ENCODE data around the gene TAF11.
"Not testable (repeated sequence)": the region's sequence is repeated elsewhere in the genome, so short reads cannot be mapped to it uniquely, and the experiment has no call there.

The TAF11 gene, protein sequence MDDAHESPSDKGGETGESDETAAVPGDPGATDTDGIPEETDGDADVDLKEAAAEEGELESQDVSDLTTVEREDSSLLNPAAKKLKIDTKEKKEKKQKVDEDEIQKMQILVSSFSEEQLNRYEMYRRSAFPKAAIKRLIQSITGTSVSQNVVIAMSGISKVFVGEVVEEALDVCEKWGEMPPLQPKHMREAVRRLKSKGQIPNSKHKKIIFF

DNA sequence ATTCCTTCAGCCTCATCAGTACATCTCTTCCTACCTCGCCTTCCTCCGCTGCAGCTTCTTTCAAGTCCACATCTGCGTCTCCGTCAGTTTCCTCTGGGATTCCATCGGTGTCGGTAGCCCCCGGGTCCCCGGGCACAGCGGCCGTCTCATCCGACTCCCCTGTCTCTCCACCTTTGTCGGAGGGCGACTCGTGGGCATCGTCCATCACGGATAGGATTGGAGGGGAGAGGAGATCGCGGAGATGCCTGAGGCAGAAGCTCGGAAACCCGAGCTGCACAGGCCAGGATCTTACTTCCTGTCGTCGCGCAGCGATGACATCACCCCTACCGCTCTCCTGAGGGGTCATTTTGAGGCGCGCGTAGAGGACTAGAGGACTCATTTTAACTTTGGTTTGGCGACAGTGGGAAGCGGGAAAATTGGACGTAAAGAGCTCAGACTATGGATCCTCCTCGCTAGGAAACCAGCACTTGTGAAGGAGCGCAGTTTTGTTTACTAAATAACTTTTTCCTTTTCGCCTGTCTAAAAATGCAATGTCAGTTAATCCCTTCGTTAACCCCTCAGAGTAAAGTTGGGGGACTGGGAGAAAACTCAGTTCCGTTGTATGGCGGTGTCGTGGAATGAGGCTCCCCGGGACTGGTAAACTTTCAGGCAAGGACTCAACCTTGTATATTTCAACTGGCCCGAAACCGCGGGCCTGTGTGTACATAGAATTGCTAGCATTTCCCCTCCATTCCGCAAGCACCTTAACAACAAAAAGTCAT, at the start of gene TAF11:
Gene TAF11, minus strand, starts transcription at position 290 of the 761 bp plus-strand sequence. Its CDS starts 85 bp downstream, at position 205.
- peak; percentile 92 for DNase-seq (ENCODE audit: low read depth)

DNA sequence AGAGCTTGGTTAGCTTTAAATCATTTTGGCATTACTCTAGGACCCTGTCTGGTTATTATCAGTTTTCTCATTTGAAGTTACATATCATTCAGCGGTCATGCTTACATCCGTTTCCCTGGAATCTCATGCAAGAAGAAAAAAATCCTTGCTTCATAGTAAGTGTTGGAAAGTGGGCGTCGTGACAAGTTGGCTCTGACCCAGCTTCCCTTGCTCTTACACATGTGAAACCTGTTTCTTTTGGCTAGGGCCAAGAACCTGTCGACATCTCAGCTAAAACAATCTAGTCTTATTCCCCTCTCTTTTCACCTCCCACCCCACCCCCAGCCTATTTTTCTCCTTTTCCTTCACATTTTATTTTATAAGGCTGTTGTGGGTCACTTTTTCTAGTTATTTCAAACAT, 46.7 kb upstream of the TAF11 start:
- DNase-seq (ENCODE audit: low read depth) = no peak

DNA sequence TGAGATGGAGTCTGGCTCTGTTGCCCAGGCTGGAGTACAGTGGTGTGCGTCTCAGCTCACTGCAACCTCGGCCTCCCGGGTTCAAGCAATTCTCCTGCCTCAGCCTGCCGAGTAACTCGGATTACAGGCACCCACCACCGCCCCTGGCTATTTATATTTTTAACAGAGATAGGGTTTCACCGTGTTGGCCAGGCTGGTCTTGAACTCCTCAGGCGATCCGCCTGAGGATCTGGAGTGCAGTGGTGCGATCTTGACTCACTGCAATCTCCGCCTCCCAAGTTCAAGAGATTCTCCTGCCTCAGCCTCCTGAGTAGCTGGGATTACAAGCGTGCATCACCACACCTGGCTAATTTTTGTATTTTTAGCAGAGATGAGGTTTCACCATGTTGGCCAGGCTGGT, 44.4 kb upstream of the TAF11 start:
- not testable (repeated sequence) for DNase-seq (ENCODE audit: low read depth)

DNA sequence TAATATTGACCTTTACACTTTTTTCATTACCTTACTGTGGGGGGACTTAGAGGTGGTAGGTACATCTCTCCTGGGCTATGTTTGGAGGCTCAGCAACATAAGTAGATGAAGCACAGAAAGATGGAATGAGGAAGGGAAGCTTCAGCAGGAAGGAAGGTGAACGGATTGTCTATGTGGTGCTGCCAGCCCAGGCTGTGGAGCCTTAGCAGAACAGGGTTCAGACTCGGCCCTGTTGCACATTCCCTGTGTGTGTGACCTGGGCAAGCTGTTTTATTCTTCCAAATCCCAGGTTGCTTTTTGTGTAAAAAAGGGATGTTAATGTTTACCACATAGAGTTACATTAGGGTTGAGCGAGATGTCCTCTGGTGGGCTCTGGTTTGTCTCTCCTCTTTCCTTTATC, 42.4 kb upstream of the TAF11 start:
- no peak for DNase-seq (ENCODE audit: low read depth)

DNA sequence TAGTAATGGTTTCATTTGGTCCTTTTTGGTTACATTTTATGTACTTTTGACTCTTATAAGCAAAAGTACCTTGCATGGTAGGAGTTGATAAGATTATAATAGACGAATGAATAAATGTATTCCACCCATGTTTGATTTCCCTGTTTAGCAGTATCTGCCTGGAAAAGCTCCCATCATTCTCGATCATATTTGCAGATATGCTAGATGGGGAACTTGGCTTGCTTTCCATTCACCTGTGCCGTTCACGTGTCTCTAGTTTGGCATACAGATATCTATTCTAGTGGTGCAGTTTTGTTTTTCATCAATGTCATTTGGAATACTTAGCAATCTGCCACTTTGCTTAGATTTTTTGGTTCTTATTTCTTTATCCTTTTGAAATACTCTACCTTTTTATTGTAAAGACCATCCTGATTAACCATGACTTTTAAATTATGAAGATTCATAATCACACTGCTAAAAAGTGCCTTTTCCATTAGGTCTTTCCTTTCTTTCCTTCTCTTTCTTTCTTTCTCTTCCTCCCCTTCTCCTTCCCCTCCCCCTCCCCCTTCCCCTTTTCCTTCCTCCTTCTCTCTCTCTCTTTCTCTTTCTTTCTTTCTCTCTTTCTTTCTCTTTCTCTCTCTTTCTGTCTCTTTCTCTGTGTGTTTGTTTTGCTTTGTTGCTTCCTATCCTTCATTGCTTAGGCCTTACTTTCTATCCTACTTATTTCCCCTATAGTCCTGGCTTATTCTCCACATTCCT, 41.6 kb upstream of the TAF11 start:
- no peak for DNase-seq (ENCODE audit: low read depth)

DNA sequence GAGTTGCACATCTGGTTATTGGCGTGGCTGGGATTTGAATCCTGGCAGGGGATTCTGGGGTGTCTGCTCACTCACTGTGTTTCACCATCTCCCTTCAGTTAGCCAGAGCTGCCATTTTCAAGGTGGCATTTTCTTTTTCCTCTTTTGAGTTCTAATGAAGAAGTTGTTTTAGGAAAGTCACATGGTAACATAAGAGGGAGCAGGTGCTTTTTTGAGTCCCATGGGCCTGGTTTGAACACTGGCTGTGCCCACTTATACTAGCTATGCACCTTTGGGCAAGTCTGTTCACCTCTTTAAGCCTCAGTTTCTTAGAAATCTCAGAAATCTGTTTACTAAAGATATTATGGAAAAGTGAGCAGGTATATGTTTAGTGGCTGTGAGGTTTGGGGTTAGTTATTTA, 40.9 kb upstream of the TAF11 start:
- no peak for DNase-seq (ENCODE audit: low read depth)

DNA sequence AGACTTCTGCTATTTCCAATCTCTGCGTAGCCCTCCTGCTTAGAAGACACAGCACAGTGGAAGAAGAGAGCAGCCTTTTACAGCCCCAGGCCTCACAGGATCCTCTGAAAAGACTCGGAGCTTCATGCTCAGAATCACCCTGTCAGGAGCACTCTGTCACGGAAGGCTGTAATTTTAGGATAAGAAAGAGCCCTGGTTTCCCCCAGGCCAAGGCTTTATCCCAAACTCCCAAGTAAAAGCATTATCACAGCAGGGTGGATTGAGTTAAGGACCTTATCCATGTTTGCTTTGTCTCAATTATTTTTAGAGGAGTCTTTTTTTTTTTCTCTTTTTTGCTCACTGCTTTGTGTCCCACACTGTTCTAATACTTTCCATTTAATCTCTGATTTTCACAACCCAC, 40.4 kb upstream of the TAF11 start:
- DNase-seq (ENCODE audit: low read depth) = no peak

DNA sequence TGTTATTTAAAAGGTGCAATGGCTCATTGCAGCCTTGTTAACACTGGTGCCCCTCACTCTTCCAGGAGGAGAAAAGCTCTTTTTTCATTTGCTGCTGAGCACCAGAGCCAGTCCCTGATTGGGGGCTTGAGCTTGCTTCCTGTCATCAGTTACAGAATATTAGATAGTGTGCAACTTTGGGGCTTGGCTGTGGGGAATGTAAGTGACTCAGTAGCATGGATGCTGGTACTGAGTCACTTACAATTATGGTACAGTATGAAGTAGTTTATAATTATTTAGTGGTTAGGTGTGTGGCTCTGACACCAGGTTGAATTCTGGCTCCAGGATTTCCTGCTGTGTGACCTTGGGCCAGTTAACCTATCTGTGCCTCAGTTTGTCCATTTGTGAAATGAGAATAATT, 38.8 kb upstream of the TAF11 start:
- no peak for DNase-seq (ENCODE audit: low read depth)

DNA sequence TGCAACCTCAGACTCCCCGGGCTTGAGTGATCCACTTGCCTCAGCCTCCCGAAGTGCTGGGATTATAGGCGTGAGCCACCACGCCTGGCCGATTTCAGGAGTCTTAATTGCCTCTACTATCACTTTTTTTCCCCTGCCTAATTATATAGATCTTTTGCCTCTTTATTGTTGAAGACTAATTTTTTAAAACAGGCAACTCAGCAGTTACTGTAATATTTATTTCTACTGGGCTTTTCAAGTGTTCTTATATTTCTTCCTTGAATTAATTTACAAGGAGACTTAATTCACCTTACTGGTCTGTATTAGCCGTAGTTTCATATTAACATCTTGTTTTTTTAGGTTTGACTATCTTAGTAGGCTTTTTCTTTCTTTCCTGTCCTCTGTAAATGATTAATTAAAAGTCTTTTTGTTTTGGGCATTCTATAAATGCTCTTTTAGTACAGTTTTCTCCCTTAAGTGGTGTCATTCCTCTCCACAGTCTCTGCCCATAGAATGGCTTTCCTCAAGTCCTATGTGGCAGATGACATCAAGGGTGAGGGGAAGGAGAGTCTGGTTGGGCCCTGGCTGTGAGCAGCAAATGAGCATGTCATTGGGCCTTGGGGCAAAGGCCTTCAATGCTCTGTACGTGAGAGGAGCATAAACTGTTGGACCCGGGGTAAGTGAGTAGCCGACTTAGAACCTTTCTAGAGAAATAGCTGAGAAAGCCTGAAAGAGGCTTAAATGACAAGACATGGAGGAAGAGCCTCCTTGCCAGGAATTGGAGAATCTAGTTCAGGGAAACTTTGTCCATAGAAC, 37.2 kb upstream of the TAF11 start:
- DNase-seq (ENCODE audit: low read depth) = no peak

DNA sequence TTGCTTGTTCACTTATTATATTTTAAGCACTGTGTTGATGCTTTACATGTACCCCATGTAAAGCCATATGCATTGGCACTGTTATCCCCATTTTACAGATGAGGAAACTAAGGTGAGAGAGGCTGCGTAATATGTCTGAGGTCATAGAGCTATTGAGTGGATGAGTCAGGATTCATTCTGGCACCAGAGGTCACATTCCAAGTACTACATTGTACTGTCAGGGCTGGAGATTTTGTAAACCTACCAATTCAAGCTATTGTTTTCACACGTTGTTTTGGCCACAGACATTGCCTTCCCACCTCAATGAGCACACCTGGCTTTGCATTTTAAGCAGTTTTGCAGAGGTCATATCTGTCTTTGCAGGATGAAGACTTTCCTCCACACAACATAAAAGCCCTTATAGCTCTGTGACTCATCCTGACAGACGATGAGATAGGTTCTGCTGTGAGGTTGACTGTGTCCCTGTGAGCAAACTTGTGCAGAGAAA, 34.4 kb upstream of the TAF11 start:
- DNase-seq (ENCODE audit: low read depth) = no peak

DNA sequence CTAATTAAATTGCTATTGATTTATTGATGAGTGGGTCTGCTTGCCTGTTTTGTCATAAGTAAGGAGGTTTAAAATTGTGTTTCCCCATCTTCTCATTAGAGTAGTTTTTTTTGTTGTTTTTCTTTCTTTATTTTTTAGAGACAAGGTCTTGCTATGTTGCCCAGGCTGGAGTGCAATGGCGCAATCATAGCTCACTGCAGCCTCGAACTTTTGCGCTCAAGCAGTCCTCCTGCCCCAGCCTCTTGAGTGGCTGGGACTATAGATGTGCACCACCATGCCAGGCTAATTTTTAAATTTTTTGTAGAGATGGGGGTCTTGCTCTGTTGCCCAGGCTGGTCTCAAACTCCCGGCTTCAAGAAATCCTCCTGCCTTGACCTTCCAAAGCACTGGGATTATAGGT, 32.3 kb upstream of the TAF11 start:
- DNase-seq (ENCODE audit: low read depth) = no peak

DNA sequence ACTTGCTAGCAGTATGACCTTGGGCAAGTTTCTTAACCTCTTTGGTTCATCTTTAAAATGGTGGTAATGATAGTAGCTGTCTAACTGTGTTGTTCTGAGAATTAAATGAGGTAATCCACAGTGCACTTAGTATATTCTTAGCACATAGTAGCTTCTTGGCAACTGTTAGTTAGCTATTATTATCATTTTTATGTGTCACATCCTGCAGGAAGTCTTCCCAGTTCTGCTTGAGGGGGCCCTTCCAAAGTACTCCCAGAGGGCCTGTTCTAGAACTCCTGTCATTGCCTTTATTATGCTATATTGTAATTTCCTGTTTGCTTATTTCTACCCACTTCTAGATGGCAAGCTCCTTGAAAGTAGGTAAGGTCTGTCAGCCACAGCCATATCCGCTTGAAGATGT, 31.8 kb upstream of the TAF11 start:
- no peak for DNase-seq (ENCODE audit: low read depth)

DNA sequence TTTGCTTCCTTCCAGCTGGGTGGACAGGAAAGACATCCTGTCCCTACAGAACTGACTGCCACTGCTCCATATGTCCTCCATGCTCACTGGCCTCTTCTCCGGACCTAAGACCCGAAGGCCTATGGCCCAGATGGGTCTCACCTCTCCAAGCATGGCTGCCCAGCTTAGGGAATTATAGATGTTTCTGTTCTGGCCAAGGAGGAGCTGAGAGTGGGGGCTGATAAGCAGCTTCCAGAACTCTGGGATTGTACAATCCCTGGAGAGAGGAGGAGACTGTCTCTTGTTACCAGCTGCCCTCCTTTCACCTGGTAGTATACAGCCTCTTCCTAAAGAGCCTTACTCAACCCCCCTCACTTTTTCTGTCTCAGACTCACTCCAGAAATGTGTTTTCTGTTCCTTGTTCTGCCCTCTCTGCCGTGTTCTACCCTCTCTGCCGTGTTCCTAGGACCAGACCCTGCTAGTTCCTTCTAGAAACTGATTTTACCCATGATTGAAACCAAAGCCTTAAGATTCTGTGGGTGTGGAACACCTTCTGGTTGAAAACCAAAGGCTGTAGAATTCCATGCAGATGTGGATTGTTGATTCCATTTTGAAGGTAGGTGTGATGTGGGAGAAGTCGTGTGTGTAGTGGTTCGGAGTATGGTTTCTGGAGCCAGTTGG, 29.9 kb upstream of the TAF11 start:
- no peak for DNase-seq (ENCODE audit: low read depth)

DNA sequence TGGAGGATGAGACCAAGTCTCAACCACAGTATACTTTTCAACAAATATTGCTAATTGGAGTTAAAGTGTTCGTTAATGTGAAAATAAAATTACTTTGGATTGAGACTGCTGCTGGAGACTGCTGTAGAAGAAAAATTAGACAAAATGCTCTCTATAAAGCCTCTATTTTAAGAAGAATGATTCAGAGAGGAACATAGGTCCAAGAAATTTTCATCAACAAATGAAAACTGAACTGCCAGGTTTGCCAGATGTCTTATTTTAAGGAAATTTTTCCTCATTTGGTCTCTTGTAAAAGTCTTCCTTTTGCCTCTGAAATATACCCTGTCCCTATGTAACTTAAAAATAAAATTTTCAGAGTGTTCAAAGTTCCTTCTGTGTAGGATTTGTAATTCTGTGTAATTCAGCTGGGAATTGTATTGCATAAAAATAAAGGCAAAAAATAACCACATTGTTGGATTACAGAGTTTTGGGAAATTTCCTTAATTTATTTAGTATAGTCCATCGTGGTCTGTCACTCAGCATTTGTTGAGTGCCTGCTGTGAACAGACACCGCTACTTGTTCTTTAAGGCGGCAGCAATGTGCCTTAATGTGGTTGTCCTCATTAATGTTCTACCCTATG, 28.6 kb upstream of the TAF11 start:
- DNase-seq (ENCODE audit: low read depth) = no peak

DNA sequence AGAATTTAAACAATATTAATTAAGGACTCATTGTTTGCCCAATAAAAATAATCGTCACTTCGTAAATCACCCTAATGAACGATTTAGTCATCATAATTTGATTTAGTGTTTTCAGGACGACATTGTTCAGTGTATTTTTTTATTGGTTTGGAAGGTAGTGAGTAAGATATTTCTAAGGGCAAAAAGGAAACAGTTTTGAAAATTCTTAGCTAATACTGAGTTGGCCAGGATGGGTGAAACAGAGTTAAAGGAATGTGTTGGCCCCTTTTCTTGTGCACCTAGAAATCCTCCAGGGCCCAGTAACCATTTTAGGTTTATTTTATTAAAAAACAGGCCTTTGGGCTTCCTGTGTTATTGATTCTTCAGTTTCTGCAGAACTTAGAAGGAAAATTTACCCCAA, 26.5 kb upstream of the TAF11 start:
- DNase-seq (ENCODE audit: low read depth) = no peak

DNA sequence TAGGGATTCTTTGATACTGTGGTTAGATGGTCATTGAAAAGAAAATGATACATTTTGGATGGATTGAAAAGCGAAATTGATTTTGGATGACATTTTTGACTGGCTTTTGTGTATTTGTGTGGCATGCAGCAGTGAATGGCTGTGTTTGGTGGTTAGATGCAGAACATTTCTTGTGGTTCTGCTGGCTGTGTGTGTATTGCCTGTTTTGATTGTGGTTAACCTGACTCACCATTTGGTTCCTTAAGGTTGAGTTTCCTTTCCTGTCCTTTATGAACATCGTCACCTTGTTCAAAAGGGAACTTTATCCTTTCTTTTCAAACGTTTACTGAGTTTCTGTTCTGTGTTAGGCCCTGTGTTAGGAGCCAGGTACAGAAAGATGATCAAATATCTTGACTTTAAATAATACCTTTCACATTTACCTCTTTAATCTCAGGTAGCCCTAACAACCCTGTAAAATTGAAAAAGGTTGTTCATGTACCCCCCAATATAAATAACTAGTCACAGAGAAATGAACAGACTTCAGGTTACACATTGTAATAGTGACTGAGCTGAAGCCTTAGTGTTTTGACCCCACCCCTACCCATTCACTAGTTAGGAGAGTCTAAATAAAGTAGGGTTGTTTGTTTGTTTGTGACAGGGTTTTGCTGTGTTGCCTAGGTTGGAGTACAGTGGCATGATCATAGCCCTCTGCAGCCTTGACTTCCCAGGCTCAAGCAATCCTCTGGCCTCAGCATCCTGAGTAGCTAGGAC, 25.0 kb upstream of the TAF11 start:
- no peak for DNase-seq (ENCODE audit: low read depth)

DNA sequence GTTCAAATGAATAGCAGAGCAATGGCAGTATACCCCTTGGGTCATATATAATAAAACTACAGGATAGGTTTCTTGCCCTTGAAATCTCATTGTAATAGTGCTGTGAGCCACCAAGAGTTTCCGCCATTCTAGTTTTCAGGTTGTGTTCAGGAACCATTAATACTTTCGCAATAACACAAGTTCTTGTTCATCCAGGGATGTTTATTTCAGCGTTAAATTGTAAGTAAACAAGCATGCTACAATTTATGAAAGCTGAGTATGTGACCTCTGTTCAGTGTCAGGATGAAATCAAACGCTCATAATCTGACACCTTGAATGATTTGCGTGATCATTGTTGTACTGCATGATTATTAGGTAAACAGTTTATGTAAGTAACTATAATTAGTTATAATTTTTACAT, 24.0 kb upstream of the TAF11 start:
- no peak for DNase-seq (ENCODE audit: low read depth)

DNA sequence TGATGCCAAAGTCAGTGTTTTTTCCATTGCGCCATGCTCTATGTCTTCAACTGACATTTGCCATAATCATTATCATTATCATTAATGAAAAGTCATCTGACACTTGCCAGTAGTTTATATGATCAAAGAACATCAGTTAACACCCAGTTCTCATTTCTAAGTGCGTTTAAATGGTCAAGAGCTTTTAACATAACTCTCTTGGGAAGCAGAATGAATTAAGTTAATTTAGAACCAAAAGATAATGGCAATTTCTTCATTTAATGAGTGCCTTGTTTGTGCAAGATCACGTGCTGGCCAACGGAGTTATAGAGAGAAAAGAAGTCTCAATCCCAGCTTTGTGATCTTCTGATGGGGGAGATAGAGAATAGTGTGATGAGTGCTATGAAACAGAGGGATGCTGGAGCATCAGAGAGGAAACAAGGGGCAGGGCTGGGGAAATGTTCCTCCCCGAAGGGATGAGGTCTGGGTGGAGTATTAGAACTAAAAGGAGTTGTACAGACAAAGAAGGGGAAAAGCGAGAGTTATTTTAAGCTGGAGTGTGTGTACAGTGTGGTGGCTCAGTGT, 21.6 kb upstream of the TAF11 start:
- no peak for DNase-seq (ENCODE audit: low read depth)

DNA sequence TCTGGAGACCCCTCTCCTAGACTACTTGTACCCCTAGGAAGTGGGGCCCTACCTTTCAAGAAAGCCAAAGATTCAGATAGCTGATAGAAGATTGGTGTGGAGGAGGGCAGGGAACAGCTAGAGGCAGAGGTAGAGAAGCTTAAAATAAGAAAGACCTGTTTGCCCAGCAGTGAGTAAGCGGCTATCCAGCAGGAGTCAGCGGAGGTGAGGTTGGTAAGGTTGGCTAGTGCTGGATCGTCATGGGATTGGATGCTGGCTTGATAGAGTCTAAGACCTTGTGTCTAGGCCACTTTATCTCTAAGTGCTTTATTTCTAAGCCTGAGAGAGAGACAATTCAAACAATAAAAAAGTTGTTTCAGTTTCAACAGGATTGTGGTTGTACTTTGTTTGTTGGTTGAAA, 20.4 kb upstream of the TAF11 start:
- no peak for DNase-seq (ENCODE audit: low read depth)

DNA sequence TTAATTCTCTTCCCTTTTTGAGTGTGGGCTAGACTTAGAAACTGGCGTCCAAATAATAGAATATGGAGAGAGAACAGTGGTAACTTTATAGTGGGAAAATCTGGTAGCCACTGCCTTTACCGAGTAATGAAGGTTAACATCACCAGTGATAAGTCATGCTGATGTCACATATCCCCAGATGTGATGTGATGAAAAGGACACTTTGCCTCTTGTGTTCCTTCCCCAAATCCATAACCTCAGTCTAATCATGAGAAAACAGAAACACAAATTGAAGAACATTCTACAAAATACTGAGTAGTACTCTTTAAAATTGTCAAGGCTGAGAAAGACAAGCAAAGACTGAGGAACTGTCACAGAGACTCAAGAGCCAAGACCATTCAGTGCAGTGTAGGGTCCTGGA, 19.0 kb upstream of the TAF11 start:
- DNase-seq (ENCODE audit: low read depth) = no peak
